PC-3 (cell line): ENCODE data around the gene TUFT1.

Experiments
- EZH2 ChIP-seq: fragments of 300-600 bp; sonication (generic); IDR thresholded peaks from one replicate; pipeline ENCODE4 v1.6.1; 2017; ENCODE audit warnings: antibody characterized with exemption, mild to moderate bottlenecking, low read length; ENCODE audit not compliant: unreplicated experiment
- EZH2phosphoT487 ChIP-seq: fragments of 300-600 bp; sonication (generic); IDR thresholded peaks from 2 replicates; pipeline ENCODE4 v1.6.1; 2018; ENCODE audit warnings: mild to moderate bottlenecking, antibody characterized with exemption, low read length, borderline replicate concordance
- TF ChIP-seq, protein P1 (sequence below): fragments of 300-600 bp; sonication (generic); conservative IDR thresholded peaks from 2 replicates; pipeline ENCODE4 v1.5.1; 2017; ENCODE audit warnings: antibody characterized with exemption, low read depth, mild to moderate bottlenecking, low read length

- TF ChIP-seq EZH2phosphoT487 (no peak), EZH2 (no peak)
- TF ChIP-seq, protein P1, sequence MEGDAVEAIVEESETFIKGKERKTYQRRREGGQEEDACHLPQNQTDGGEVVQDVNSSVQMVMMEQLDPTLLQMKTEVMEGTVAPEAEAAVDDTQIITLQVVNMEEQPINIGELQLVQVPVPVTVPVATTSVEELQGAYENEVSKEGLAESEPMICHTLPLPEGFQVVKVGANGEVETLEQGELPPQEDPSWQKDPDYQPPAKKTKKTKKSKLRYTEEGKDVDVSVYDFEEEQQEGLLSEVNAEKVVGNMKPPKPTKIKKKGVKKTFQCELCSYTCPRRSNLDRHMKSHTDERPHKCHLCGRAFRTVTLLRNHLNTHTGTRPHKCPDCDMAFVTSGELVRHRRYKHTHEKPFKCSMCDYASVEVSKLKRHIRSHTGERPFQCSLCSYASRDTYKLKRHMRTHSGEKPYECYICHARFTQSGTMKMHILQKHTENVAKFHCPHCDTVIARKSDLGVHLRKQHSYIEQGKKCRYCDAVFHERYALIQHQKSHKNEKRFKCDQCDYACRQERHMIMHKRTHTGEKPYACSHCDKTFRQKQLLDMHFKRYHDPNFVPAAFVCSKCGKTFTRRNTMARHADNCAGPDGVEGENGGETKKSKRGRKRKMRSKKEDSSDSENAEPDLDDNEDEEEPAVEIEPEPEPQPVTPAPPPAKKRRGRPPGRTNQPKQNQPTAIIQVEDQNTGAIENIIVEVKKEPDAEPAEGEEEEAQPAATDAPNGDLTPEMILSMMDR, result no peak
These were observed 30.1 kb upstream of the TUFT1 start for GRCh38 chr1:151510020-151510405.
